Stimulated activated CD4-positive, alpha-beta T cell treated with anti-CD3 and anti-CD28 coated beads, Interleukin-4, amount 100 ng/mL, for 48 hours (primary cell): ENCODE results near the gene KLHL26.
"Not testable (repeated sequence)": the region's sequence is repeated elsewhere in the genome, so short reads cannot be mapped to it uniquely, and the experiment has no call there.

Experiments used
- DNase-seq, 2 donors: peaks; one replicate each; pipeline ENCODE4 v3.0.0-alpha.2; 2020; ENCODE audit warnings: low read depth in 2 of 2

The KLHL26 gene

DNA sequence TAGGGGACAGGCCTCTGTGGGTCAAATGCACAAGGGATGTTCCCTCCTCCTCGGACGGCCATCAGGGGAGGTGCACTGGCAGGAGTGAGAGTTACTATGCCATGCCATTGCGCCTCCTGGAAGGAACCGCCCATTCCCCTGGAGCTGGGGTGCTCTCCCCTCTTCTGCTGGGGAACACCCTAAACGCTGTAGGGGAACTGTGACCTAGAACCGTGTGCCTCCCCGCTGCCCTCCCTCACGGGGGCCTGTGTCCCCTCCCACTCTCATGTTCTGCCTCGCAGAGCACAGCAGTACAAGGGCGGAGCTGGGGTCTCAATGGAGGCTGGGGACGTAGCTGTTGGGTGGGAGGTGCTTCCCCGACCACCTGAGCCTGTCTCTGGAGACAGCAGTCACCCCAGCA is 29.5 kb downstream of the KLHL26 start:
- no peak for DNase-seq

DNA sequence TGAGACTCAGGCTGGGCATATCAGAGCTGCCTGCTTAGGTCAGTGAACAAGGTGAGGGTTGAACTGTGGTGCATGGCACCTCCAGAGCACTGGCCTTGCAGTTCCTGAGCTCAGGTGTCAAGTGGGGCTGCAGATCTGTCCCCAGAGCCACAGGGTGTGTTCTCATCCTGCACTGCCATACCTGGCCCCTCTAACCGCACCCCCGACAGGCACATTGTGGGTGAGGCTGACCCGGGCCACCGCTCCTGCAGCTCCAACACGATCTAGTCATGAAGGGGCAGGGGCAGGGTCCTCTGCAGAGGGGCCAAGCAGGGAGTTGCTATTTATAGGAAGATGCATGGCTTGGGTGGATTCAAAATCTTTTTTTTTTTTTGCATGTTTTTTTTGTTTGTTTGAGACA is 30.0 kb downstream of the KLHL26 start:
- DNase-seq, result no peak

DNA sequence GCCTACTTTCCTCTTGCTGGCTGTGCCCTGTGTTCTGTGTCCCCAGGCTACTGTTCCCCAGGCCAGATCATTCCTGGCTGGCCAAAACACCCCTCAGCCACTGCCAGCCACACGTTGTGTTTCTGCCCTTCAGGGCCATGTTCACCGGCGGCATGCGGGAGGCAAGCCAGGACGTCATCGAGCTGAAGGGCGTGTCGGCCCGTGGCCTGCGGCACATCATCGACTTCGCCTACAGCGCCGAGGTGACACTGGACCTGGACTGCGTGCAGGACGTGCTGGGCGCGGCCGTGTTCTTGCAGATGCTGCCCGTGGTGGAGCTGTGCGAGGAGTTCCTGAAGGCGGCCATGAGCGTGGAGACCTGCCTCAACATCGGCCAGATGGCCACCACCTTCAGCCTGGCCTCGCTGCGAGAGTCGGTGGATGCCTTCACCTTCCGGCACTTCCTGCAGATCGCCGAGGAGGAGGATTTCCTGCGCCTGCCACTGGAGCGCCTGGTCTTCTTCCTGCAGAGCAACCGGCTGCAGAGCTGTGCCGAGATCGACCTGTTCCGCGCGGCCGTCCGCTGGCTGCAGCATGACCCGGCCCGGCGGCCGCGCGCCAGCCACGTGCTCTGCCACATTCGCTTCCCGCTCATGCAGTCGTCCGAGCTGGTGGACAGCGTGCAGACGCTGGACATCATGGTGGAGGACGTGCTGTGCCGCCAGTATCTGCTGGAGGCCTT is 30.9 kb downstream of the KLHL26 start:
- no peak for DNase-seq

DNA sequence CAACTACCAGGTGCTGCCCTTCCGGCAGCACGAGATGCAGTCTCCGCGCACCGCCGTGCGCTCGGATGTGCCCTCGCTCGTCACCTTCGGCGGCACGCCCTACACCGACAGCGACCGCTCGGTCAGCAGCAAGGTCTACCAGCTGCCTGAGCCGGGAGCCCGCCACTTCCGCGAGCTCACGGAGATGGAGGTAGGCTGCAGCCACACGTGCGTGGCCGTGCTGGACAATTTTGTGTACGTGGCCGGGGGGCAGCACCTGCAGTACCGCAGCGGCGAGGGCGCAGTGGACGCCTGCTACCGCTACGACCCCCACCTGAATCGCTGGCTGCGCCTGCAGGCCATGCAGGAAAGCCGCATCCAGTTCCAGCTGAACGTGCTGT is 31.4 kb downstream of the KLHL26 start:
- no peak for DNase-seq

DNA sequence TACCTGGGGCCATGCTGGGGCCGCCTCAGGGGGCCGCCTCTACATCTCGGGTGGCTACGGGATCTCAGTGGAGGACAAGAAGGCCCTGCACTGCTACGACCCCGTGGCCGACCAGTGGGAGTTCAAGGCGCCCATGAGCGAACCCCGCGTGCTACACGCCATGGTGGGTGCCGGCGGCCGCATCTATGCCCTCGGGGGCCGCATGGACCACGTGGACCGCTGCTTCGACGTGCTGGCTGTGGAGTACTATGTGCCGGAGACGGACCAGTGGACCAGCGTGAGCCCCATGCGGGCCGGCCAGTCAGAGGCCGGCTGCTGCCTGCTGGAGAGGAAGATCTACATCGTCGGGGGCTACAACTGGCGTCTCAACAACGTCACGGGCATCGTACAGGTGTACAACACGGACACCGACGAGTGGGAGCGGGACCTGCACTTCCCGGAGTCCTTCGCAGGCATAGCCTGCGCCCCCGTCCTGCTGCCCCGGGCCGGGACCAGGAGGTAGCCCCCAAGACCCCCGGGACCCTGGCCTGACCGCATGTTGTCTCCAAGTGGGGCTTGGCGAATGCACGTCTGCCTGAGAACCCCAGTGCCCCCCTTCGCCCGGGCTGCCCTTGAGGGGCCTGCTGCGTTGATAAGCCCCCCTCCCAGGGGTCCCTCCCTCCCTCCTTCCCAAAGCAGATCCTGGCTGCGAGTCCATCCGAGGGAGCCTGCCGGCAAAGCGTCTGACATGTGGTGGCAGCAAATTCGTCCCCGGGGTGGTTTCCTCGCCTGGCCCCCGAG is 32.1 kb downstream of the KLHL26 start:
- DNase-seq, result no peak

DNA sequence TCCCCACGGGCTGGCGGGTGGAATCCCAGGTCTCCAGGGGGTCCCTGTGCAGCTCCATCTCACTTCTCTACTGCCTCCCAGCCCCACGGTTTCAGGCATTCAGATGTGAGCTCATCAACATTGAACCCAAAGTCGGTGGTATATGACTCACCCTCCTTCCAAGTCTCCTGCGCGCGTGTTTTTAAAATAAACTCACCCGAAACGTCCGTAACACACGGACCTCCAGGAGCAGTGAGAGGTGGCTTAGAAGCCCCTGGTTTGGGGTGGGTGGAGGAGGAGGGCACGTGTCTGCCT is 32.6 kb downstream of the KLHL26 start:
- no peak for DNase-seq

DNA sequence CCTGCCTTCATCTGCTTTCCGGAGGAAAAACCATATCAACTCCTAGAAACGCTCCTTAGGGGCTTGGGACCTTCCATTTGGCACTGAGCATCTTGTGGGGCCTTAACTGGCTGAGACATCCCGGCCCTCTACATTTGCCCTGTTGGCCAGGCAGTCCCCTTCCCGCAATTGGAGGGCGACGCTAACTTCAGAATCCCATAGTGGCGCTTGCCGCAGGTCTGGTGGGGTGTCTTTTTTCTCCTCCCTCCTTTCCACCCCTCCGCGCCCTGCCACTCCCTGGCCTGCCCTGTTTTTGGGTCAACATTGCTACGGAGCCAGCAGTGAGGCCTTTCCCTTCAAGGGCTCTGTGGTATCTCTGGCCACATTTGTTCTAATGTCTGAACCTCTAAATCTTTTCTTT is 33.1 kb downstream of the KLHL26 start:
- DNase-seq, result no peak

DNA sequence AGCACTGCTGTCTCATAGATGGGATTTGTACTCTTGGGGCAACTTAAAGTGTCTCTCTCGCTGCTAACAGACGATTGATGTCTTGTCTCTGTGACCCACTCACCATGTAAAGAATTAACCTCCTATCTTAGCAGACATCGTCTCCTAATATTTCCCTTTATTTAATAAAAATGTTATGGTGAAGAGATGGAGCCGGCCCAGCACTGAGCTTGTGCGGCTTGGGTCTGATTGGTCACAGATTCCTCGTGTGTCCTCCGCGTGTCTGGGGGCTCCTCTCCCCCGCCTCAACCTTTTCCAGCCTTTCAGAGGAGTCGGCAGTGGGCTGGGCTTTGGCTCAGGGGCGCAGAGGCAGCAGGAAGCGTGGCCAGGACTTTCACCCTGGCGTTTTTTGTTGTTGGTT is 33.5 kb downstream of the KLHL26 start:
- no peak for DNase-seq

DNA sequence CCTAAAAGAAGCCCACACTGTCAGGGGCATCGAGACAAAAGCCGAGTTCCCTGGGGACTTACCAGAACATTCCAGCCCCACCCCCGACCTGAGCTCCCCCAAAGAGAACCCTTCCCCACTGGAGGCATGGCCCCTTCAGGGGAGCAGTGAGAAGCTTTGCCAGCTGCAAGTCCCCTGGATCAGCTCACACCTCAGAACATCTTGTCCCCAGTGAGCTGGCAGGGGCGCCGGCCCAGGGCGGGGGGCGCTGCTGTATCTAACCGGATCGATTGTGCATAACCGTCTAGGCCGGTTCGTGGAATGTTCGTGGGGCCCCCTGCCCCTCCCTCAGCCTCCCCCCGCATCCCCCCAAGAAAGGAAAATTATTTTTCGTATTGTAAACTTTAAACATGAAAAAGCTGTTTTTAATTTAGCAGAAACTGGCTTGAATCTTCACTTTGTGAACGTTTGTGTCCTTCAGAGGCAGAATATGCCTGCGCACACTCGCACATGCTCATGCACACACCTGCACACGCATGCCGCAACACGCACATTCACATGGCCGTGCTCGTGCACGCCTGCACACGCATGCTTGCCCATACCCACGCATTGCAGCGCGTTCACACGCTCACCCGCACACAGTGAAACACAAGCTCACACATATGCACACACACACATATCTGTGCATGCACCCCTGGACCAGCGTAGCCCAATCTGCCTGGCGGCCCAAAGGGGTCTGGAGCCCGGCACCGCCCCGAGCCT is 34.6 kb downstream of the KLHL26 start:
- DNase-seq, result no peak

DNA sequence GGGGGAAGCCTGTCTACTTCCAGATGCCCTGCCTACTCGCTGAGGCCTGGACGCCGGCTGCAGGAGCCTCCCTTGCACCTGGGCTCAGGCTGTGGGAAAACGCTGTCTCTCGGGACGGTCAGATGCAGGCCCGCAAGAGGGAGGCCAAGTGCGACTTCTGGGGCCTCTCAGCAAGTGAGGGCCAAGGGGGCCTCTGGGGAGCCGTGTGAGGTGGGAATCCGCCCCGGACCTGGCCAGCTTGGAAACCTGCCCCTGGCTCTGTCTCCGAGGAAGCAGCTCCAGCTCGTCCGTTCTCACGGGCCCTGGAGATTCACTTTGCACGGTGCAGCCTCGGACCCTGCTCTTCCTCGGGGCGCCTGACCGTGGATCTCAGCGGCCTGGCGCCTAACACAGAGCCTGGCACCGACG is 35.2 kb downstream of the KLHL26 start:
- no peak for DNase-seq

DNA sequence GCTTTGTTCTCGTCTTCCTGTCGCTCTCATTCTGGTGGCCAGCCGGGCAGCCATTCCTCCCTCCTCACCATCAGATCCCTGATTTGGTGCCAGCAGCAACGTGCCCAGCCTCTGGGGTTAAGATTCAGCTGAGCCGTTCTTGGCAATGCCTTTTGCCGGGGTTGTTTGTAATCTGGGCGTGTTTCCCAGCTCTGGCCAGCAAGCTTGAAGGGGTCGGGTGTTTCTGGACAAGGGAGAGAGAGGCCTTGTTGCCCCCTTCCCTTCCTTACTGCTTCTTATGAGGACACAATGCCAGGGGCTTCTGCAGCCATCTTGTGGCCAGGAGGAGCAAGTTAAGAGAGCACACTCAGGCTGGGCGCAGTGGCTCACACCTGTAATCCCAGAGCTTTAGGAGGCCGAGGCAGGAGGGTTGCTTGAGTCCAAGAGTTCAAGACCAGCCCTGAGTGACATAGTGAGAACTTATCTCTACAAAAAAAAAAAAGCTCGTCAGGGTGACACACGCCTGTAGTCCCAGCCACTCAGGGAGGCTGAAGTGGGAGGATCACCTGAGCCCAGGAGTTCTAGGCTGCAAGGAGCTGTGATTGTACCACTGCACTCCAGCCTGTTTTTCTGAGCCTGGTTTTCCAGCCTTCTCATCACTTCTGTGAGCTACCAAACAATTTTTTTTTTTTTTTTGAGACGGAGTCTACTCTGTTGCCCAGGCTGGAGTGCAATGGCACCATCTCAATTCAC is 35.9 kb downstream of the KLHL26 start:
- no peak for DNase-seq

DNA sequence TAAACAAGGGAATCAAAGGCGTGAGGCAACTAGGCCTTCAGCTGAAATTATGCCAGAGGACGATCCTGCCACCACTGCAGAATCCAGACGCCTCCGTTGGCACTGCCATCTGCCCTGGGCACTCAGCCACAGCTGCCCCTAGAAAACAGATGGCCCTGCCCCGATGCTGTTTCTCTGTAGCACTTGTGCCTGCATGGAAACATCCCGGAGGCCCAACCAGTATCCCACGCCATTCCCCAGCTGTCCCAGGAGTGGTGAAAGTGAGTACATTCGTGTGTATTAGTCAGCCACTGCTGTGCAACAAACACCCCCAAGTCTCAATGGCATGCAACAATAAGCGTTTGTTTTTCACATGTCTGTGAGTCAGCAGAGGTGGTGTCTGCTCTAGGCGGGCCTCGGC is 37.8 kb downstream of the KLHL26 start:
- no peak for DNase-seq

DNA sequence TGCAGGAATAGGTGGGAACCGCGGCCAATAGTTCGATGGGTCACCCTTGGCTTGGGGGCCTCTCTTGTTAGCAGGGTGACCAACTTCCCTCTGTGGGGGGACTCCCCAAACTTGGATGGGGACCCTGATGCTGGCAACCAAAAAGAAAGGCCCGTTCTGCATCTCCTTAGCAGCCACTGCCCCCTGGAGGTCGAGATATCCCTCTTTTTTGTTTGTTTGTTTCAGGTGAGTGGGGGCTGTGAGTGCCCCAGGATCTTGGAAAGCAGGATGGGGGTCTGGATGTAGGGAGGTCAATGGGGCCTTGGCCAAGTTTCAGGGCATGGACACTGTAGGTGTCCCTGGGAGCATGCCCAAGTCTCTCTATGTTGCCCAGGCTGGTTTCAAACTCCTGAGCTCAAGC is 39.0 kb downstream of the KLHL26 start:
- DNase-seq, result no peak

DNA sequence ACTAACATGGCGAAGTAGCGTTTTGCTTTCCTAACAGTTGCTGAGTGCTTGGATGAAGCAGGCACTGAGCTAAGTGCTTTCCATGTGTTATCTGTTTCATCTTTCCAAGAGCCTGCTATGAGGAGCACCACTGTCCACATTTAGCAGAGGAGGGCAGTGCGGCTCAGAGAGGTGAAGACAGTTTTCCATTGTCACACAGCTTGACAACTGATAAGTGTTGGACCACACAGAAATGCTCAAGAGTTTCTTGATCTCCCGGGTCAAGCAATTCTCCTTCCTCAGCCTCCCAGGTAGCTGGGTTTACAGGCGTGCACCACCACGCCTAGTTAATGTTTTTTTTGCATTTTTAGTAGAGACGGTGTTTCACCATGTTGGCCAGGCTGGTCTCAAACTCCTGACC is 39.9 kb downstream of the KLHL26 start:
- no peak for DNase-seq

DNA sequence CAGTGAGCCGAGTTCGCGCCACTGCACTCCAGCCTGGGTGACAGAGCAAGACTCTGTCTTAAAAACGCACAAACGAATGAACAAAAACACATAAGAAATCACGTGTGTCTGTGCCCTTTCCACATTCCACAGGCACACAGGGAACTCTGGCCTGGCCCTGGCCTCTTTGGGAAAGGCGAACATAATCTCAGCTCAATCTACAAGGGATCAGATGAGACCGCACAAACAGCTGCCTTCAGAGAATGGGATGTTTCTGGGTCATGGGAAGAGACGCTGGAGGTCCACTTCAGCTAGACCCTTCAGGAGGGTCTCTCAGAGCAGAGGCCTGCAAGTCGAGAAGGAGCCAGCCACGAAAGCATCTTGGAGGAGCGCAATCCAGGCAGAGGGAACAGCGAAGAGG is 40.3 kb downstream of the KLHL26 start:
- DNase-seq, result no peak

DNA sequence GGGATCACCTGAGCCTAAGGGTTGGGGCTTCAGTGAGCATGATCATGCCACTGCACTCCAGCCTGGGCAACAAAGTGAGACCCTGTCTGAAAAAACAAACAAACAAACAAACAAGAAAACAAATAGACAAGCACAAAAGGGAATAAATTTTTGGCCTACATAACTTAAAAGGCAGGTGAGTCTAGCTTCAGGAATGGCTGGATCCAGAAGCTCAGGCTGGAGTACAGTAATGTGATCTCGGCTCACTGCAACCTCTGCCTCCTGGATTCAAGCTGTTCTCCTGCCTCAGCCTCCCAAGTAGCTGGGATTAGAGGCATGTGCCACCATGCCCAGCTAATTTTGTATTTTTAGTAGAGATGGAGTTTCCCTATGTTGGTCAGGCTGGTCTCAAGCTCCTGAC is 43.3 kb downstream of the KLHL26 start:
- DNase-seq, result not testable (repeated sequence)

DNA sequence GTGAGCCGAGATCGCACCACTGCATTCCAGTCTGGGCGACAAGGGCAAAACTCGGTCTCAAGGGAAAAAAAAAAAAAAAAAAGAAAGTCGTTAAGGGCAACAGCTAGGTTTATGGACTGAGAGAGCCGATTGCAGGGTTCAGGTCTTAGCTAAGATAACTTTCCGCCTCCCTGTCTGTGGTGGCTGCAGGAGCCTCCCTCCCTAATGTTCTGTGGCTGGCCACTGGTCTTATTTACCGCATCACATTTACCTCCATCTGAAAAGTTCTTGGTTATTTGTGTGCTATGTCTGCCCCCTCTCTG is 45.9 kb downstream of the KLHL26 start:
- DNase-seq, result no peak

DNA sequence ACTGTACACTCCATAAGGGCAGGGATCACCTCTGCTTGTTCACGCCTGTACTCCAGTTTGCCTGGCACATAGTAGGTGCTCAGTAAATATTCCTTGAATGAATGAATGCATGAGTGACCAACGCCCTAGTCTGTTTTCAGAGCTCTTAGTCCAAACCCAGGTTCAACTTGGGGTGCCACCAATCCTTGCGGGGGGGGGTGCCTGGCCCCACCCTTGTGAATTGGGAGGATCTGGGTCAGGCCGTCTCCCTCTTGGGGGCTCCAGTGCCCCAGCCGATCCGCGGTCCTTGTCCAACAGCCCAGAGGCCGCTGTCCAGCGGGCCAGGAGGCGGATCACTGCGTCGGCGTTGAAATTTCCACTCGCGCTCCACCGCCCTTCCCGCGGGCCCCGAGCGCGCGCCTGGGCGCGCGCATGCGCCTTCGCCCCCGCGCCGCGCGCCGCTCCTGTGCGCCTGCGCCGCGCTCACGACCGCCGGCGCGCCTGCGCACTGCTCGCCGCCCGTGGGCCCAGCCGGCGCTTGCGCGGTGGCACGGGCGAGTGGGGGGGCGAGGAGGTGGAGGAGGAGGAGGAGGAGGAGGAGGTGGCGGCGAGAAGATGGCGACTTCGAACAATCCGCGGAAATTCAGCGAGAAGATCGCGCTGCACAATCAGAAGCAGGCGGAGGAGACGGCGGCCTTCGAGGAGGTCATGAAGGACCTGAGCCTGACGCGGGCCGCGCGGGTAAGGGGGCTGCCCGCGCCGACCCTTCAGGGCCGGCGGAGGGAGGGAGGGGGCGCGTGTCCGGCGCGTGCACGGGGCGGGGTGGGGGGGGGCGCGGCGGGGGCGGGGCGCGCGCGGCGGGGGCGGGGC is 46.5 kb downstream of the KLHL26 start, which contains the start of gene CRTC1:
TSS of gene CRTC1 (plus strand) at position 572 of the 849 bp plus-strand sequence. CDS start at position 595, 23 bp downstream.
- peak; percentile 87 to 89 for DNase-seq

DNA sequence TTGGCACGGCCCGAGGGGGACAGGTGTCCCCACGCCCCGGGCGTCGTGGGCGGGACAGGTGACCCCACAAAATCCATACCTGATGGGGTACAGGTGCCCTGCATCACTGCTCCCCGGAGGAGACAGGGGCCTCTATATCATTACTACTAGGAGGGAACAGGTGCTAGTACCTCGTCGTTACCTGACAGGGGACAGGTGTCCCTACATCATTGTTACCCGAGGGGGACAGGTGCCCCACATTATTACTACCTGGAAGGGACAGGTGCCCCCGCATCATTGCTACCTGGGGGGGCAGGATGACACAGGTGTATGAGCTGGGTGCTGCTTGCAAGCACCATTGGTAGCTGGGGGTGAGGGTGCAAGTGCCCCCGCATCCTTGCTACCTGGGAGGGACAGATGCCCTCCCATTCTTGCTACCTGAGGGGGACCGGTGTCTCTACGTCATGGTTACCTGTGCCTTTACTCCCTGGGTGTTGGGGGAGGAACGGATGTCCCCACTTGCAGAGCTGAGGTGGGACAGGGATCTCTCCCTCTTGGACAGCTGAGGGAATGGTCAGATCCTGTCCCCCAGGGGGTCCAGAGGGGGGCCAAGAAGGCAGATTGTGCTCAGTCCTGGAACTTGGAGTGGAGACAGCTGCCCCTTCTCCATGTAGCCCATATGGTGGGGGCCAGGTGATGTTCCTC is 47.3 kb downstream of the KLHL26 start:
- no peak for DNase-seq

DNA sequence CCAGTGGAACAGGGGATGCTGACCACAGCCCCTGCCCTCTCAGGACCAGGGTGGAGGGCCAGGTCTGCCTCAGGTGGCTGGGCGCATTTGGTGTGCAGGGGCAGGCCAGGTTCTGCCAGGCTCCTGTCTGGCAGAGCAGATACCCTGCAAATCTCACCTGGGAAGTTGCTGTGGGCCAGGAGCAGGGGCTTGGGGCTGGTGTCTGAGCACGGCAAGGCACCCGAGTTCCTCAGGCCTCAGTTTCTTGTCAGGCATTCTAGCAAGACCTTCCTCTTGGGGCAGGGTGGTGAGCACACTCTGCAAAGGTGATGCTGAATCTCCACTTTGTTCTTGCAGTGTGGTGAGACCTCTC is 47.8 kb downstream of the KLHL26 start:
- DNase-seq, result no peak

DNA sequence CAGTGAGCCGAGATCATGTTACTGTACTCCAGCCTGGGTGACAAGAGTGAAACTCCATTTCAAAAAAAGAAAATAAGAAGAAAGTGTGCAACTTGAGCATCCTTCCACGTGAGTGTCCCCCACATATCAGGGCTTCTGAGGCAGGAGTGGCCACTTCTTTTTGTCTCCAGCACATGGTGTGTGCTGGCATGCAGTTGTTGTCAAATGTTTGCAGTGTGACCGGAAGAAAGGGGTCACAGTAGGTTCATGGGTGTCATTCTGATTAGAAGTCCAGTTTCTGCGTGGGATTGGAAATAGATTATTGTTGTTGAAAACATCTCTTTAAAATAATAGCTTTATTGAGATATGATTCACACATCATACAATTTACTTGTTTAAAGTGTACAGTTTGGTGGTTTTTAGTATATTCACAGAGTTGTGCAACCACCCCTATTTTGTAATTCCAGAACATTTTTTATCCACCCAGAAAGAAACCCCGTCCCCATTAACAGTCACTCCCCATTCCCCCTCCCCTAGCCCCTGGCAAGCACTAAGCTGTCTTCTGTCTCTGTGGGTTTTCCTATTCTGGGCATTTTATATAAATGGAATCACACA is 48.9 kb downstream of the KLHL26 start:
- DNase-seq, result no peak
